Stomach (tissue), 4 donors: ENCODE measurements around the gene C1orf232.

Experiments used
- EP300 ChIP-seq: sonication (generic); formaldehyde crosslinking; IDR thresholded peaks from one replicate; pipeline ENCODE4 v1.6.1; 2017; ENCODE audit warnings: antibody characterized with exemption
- TF ChIP-seq, protein P1 (sequence below), 7 experiments: fragments of 450-650 bp in 4 of 7; fragments of 200-600 bp in 3 of 7; sonication (generic) in 3 of 7; IDR thresholded peaks; one replicate each; pipeline ENCODE4 v1.5.1; 2016 to 2019; ENCODE audit warnings: antibody characterized with exemption in 7 of 7, control low read depth in 2 of 7, mild to moderate bottlenecking in 1 of 7

DNA sequence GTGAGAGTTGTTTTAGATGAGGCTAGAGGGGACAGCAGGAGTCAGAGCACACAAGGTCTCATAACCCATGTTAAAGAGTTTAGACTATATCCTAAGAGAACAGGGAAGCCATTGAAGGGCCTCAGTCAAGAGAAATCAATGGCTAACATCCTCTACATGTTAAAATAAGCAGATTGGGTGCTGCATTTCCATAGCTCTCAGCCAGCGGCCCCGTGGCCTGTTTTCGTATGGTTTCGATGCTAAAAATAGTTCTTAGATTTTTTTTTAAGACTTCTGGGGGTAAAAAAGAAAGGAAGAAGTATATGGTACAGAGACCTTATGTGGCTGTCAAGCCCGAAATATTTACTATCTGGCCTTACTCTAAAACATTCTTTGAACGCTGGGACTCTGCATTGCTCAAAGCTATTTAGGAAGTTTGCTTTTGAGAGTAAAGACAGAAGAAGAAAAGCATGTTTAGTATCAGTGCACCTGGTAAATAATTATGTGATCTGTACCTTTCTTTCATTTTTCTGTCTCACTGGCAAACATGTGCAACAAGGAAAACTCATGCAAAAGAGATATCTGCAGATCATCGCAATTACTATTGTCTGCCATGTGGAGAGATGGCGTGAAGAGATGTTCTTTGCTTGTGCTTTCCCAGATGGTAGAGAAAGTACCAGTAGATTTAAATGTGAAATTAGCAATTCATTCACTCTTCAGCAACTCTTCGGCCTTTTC, 48.7 kb downstream of the C1orf232 start:
- TF ChIP-seq, protein P1, sequence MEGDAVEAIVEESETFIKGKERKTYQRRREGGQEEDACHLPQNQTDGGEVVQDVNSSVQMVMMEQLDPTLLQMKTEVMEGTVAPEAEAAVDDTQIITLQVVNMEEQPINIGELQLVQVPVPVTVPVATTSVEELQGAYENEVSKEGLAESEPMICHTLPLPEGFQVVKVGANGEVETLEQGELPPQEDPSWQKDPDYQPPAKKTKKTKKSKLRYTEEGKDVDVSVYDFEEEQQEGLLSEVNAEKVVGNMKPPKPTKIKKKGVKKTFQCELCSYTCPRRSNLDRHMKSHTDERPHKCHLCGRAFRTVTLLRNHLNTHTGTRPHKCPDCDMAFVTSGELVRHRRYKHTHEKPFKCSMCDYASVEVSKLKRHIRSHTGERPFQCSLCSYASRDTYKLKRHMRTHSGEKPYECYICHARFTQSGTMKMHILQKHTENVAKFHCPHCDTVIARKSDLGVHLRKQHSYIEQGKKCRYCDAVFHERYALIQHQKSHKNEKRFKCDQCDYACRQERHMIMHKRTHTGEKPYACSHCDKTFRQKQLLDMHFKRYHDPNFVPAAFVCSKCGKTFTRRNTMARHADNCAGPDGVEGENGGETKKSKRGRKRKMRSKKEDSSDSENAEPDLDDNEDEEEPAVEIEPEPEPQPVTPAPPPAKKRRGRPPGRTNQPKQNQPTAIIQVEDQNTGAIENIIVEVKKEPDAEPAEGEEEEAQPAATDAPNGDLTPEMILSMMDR (IDR thresholded peaks at IDR 0.05) = no peak
- TF ChIP-seq EP300 = no peak
